Urothelium cell line (cell line): ENCODE results near the gene SPARCL1.

Experiments
- DNase-seq: peaks from one replicate; pipeline ENCODE4 v3.0.0; 2011; ENCODE audit warnings: low spot score, mixed read lengths
- FAIRE-seq: peaks from 2 replicates; lab custom pipeline; 2011; peaks lifted over from hg19 to GRCh38; lab: Jason Lieb, UNC

The SPARCL1 gene

DNA sequence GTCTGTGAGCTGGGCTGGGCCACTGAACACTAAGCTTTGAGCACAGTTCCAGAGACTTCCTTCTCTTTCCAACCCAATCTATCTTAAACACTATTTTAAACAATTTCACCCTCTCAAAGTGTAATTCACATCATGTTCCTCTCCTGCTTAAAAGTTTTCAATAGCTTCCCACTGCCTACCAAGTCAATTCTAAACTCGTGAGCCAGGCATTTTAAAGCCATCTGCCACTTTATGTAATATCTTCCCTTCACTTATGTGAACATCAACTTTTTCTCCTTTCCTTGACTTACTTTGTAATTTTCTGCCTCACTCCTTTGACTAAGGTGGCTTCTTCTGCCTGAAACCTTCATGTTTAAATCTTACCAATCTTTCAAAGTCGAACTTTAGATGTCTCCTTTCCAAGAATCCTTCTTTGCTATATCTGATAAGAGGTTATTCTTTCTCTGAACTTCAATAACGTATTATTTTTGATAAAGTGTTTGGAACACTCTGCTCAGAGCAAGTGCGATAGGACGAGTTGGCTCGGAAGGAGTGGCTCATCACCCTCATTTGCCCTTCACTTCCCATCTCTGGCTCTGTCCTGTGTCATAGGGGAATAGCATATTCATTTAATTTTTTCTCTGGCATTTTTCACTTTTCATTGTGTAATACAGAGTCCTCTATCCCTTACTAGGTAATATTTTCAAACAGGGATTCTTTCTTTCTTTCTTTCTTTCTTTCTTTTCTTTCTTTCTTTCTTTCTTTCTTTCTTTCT, 13.0 kb upstream of the SPARCL1 start:
- no peak for DNase-seq
- FAIRE-seq: no peak

DNA sequence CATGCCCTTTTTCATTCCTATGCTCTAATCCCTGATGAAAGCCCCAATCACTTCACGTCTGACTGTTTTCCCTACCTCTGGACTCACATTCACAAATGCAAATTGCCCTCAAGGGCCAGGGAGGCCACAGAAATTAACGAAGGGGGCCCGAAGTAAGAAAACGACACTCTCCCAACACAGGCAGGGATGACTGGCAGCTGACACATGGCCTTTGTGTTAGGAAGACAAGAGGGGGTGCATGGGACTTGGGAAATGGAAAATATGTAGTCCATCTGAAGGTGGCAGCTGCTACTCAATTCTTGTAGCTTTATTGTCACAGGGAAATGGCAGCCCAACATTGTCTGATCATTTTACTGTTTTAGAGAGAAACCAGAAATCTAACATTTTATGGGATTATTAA, 12.3 kb upstream of the SPARCL1 start:
- DNase-seq: no peak
- FAIRE-seq: no peak

DNA sequence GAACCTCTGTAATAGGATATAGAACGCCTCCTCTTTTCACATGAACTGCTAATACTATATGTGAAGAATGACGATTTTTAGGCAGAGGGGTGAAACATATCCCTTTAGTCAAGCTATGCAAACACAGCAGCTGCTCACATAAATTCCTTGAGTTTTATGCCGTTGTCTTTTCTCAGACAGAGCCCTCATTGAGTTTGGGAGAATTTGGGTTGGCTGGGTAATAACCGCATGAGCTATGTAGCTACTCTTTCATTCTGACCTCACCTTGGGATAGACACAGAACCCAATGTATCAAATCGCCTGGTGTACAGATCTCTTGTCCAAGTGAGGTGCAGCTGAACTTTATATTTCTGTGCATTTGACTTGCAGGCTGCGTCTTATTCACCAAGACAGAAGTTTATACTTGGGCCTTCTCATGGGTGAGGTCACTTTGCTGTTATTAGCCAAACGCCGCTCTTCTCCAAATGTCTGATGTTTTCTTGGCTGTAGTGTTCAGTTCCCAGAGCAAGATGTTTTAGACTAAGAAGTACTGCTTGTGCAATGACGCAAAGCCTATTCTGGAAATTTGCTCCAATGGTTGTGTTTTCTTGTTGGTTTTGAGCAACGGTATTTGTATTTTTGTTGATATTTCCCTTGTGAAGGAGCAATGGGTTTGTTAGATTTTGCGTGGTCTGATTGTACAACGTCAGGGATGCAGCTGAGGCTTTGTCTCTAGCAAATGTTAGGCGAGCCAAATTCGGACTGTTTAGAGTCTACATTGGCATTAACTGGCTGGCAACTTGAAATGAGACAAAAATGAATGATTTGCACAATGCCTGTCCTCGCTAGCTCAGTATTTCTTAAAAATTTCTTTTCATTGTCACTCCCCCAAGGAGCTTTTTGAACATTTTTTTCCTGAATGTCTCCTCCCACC, 11.2 kb upstream of the SPARCL1 start:
- peak; percentile 17 for FAIRE-seq
- no peak for DNase-seq

DNA sequence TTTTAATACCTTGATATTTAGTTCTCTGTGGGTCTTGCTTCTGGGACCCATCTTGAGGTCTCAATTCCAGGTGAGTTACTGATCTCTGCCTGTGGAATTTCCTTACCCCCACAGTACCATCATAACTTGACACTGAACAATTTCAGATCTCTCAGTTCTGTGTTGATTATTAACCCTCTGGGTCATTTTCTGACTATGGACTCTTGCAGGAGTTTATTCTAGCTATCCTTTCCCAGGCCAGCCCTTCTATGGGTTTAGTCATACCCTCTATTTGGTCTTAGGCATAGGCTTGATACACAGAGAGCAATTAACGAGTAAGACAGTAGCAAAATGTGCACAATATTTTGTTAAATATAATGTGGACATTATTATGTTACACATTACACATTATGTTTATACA, 3.7 kb upstream of the SPARCL1 start:
- no peak for FAIRE-seq
- no peak for DNase-seq

DNA sequence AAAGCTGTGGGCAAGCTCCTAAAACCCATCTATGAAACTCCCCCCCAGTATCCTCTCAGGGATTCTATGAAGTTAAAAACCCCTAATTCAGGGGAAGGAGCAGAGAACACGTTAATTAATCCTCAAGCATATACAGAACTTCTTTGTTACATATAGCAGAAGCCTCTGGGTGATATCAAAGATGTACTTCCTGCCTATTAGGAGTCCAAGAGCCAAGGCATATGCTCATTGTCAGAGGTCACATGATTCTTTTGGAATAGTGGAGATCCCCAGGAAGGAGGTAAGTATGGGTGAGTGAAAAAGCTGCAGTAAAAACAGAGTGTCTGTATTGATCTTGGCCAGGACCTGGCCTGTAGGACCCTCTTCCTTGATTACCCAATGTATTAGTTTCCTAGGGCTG, 2.9 kb upstream of the SPARCL1 start:
- FAIRE-seq: no peak
- no peak for DNase-seq

DNA sequence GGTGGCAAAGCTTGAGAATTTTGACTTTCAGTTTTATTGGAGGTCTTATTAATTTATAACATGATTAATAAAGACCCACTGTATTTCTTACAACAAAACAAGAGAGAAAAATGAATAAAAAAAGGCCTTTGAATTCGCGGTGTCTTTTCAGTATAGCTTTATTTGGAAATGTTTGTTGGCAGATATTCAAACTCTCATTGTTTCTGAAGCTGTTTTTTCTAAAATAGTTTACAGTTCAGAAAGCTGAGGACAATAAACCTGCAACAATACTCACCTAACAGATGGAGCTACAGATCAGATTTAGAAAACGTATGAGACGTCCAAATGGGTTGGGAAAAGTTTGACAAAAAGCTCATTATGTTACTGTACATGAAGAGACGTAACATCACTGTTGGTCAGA, 2.4 kb upstream of the SPARCL1 start:
- FAIRE-seq: no peak
- DNase-seq: no peak

DNA sequence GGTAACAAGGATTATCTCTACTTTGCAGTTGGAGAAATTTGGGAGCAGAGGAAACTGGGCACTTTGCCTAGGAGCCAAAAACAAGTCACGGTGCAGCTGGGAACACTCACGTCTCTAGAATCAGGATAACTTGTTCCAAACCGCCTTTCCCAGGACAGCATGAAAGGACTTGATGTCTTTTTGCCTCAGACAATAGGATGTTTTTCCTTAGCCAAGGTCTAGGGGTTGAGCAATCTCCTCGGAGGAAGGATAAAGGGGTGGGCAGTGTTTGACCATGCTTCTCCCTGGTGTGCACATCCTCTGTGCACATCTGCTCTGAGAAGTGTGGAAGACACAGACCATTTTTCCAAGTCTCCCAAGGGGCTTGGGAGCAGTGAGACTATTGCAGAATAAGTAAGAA, 1.7 kb upstream of the SPARCL1 start:
- DNase-seq (no peak), FAIRE-seq (no peak)

DNA sequence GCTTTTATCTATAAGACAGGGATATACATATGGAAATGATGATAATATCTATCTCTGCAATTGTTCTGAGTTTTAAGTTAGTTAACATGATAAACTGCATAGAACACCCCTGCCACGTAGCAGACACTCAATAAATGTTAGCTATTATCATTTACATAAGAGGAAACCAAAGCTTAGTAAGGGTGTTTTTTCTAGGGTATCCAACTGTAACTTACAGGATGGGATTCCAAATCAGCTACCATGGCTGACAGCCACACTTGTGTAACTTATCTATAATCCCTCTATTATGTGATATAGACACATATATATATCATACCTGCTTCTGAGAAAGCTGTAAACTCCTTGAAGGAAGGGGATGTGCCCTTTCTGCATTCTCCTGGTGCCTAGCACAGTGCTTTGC, 1.1 kb upstream of the SPARCL1 start:
- DNase-seq (no peak), FAIRE-seq (no peak)

DNA sequence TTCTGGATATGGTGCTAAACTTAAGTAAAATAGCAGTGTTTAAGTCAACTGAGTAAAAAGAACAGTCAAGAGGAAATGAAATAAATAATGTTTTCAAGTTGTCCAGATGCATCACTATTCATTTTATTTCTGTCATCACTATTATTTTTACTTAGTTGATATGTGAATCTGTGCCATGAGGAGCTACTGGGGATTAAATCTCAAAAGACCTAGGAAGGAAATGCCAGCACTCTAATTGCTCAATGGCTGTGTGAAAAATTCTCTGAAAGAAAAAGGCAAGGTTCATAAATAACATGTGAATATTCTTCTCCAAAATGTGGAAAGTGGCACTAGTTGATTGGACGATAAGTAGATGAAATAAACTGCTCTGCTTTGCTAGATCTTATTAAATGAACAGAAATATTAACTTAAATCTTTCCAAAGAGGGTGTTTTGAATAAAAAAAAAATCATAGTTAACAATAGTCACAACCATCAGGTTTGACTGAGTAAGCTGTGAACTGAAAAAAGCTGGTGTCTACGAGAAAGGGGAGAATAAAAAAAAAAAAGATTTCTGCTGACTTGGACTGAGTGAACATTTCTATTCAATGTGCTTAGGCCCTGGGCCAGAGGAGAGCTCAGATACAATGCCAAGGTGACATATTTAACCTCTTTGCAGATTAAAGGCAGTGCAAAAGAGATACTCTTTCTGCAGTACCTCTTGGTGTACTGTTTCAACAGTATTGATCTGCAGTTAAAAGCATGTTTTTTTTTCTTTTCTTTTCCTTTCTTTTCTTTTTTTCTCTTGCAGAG, 1.6 kb downstream of the SPARCL1 start:
- DNase-seq (no peak), FAIRE-seq (no peak)

DNA sequence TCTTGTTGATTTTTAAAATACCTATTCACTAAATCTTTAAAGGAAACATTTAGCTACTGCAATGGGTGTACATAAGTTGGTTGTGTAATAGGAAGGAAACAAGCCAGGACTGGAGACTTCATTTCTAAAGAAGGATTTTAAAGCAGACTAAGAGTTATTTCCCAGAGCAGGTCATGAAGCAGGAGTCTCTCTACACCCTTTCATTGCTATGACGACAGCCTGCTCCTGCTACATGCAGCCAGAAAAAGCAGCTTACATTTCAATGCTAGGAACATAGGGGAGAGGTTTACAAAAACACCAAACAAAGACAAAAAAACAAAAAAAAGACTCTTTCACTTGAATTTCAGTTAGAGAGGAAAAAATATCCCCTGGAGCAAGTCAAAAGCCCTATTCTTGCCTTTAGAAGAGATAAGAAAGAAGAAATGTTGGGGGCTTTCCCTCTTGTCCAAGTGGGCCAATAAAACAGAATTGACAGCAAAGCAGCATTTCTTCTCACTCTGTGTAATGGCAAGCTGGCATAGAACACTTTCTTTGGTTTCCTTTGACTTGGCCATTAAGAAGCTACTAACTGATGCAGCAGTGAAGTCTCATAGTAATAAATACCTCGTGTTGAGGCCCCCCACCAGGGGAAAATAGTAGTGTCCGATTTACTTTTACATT, 3.4 kb downstream of the SPARCL1 start:
- DNase-seq: no peak

DNA sequence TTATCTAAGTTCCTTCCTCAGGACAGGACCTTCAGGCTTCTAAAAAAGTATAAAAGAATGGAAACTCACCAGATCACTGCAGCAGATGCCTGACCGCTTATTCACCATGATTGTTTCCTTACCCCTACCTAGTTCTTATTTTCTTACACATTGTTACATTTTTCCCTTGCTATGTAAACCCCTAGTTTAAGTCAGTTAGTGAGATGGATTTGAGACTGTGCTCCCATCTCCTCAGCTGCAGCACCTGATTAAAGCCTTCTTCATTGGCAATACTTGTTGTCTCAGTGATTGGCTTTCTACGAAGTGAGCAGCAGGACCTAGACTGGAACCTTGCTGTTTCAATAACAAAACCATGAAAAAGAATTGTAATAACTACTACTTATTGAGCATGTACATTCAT, 4.7 kb downstream of the SPARCL1 start:
- DNase-seq (no peak), FAIRE-seq (no peak)

More for the DNA sequence above, 3.4 kb downstream of the SPARCL1 start:
- FAIRE-seq: no peak

DNA sequence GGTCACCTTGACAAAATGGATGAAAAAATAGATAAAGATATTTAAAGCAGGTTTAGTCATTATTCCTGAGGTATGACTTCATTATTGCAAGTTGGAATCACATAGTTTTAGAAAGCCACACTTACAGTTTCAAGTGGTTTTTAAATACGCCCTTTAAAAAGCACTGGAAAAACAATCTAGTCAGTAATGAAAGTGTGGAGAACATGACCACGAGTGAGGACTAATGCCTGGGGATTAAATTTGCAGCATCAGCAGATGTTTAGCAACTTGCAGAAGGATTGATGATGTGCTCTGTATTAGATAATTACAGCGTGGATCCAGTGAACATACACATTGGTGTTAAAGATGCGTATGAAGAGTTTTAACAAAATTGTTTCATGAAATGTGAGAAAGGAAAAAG, 5.9 kb downstream of the SPARCL1 start:
- FAIRE-seq (no peak), DNase-seq (no peak)

DNA sequence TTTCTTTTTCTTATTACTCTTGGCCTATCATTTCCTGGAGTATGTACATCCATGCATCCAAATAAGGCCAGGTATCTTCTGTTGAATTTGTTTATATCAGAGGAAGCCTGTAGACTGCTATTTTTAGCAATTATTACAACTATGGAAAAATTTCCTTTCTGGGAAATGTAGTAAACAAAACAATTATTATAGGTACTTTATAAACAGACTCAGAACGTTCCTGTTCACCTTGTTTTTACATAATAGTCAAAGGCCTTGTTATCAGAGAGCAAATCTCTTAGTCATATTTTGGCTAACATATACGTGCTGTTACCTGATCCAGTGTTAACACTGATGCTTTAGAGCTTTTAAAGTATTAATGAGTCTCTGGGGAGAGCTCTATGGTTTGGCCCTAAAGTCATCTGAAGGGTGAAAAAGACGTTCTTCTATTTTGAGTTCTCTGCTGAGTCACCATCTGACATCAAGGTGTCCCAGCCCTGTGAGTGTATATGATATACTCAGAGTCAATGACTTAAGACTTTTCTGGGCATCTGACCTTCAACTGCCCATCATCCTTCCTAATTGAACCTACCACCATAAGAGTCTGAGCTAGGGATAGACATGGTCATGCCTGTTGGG, 7.3 kb downstream of the SPARCL1 start:
- FAIRE-seq (no peak), DNase-seq (peak; percentile 35)

DNA sequence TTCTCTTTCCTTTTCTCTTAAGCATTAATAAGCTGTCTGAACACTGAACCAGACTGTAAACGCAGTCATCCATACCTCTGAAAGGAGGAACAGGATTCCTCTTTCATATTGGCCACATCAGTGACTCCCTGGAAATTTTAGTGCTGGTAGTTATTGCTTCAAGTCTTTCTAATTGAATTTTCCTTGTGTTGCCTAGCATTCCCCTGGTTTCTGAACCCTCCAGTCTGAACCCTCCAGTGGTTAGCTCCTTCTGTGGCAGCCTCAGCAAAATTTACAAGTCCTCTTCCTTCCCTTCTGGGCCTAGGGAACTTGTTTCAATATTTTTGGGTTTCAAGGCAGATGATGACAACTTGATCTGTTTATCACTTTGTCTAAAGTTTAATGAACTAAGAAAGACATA, 7.9 kb downstream of the SPARCL1 start:
- FAIRE-seq: no peak
- no peak for DNase-seq

DNA sequence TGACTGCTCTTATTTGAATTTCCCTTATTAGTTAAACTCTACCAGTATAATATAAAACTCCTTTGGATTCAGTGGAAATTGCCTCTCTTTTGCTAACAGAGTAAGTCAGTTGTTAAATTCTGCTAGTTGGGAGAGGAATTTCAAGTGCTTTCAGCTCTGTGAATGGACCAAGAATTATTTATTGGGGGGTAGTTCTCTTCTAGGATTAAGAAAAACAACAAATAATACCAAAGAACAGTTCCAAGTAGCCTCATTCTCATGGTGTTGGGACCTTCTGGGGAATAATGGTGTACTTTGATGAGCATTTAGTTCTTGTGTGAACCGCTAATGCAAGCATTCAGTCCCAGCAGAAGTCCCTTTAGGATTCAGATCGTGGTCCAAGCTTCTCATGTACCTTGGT, 11.6 kb downstream of the SPARCL1 start:
- FAIRE-seq: no peak

DNA sequence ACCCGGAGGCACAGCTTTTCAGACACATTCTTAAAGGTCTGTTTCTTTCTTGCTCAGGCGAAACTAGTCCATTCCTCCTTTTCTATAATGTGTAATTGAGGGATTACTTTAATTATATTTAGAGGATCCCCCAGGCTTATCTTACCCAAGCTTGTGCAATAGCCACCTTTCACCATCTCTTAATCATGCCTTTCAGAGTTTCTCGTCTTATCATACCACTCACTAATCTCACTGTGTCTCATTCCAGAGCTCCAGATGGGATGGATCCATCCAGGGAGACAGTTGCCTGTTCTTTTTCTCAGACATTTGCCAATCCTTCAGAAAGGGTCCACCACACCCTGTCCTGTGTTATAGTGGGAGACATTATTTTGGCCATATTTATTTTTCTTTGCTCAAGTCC, 12.5 kb downstream of the SPARCL1 start:
- FAIRE-seq: no peak
- DNase-seq: no peak

More for the DNA sequence above, 11.6 kb downstream of the SPARCL1 start:
- no peak for DNase-seq

DNA sequence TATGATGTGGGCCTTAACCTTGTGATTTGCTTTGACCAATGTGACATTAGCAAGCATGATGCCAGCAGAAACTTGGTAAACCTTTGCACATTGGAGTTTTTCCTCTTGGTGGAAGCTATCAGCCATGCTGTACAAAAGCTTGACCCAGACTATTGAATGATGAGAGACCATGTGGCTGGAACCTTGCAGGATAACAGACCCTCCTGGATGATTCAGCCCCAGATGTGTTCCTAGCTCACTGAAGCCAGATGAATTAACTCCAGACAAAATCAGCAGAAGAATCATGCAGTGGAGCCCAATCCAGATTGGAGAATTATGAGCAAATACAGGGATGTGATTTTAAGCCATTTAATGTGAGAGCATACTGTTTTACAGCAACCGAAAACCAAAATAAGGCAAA, 16.8 kb downstream of the SPARCL1 start:
- no peak for FAIRE-seq
- DNase-seq: no peak

DNA sequence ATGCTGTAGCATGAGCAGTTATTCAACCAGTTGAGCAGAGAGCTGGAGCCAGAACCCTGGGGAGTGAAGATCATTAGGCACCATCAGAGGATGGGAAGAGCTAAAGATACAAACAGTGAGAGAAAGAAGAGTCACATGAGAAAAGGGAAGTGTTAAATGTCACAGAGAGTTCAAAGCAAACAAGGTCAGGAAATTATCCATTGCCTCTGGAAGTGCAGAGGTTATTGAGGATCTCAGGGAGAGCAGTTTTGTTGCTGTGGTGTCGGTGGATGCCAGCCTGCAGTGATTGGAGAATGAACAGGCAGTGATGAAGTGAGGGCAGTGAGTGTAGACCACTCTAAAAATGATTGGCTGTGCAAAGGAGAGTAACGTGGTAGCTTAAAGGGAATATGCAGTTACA, 17.7 kb downstream of the SPARCL1 start:
- no peak for FAIRE-seq
- DNase-seq: no peak

DNA sequence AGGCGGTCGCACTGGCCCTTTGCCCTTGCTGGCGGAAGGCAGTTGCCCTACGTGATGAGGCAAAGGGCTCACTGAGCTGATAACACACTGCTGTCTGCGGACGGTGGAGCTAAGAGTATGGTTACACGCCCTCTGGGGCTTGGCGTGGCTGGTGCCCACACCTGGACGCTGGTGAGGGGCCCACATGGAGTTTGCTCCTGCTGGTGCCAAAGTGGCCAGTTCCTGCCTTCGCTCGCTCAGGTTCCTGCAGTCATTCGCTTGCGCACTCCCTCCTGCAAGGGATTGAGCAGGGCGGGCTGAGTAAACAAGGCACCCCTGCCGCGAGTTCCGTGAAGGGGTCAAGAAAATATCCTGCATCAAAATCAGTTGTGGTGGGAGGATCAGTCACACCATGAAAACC, 18.4 kb downstream of the SPARCL1 start:
- FAIRE-seq: no peak
- DNase-seq: no peak

DNA sequence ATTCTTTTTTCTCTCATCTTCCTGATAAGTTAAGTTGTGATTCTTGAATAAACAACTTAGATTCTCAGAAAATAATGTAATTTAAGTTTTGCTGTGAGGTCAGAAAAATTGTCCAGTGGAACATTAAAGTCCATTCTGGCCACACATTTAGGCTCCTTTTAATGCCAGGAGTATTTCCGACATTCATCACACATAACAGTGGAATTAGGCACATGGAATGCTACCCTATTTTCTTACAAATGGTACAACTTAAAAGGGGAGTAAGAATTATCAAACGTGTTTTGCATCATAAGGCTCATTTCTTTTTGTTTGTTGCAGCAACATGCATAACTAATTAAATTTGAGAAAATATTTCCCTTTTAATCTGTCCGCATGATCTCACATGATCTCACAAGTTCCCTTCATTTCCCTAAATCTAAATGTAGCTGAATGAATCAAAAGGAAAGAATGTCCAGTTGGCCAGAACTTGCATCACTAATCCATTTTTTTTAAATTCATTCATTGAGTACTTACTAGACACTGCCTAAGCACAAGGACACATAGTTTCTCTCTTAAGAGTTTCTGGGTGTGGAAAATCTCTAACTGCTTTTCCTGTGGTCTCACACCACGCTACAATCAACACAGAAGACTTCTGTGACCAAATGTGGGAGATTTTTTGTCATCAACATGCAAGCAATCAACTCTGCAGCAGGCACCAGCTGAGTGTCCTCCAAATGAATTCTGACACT, 22.0 kb downstream of the SPARCL1 start:
- DNase-seq: no peak
- no peak for FAIRE-seq
